NCI-H82 treated with DMSO at 0.1 percent for 48 hours (cell line): ENCODE data around the gene ARL10.

Experiments used
- DNase-seq: peaks from one replicate; lab custom pipeline; 2025; ENCODE audit not compliant: unreplicated experiment; lab: John Stamatoyannopoulos, UW

ARL10 gene

DNA sequence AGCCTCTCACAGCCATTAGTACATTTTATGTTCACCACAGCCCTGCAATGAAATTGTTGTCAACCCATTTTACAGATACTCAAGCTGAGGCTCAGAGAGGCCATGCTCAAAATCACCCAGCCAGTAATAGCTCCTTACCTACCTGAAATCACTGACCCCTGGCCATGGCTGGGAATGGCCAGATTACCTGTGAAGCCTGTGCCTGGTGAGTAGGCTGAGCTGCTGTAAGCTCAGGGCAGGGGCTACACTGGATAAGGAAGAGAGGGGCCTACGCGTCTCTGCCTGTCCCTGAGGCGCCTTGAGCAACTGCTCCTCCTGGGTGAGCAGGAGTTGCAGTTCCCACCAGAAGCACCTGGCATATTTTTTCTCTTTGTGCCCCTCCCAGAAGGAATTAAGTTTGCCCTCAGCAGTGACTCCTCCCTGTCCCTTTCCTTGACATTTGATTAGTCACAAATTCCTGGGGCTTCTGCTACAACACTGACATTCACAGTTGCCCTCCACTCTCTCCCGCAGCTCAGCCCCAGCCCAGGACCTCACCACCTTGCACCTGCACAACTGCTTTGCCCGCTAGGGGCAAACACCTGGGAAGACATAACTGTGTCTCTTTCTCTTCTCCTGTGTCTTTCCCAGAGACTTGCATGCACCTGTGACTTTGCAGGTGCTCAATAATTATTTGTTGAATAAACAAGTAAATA lies 45.3 kb downstream of the ARL10 start:
- DNase-seq: no peak

DNA sequence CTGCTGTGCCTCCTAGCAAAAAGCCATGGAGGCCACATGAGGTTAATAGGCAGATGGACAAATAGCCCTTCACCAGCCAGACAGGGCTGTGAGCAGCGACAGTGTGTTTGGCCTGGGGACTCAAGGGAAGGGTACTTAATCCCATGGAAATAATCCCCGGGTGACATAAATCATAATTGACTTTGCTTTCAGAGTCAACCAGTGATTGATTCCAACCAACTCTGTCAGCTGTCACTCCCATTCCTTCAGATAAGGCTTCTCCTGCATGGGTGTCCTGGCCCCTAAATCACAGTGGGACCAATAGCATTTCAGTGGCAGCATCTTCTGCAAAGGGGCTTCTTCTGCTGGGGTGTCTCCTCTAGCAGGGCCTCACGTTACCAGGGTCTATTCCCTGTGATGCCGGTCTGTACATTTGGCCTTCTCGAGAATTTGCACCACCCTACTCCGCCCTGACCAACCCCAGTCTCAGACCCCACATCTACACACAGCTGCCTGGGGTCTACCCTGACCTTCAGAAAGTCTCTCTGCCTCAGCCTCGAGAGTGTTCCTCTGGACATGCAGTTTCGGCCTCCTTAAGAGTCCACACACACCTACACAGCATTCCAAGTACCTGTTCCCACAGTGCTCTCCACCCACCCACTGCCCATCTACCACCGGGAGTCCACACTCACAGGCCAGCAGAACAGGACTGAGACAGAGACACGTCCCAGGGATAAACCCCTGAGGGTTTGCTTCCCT lies 47.4 kb downstream of the ARL10 start:
- peak; percentile 37 for DNase-seq

DNA sequence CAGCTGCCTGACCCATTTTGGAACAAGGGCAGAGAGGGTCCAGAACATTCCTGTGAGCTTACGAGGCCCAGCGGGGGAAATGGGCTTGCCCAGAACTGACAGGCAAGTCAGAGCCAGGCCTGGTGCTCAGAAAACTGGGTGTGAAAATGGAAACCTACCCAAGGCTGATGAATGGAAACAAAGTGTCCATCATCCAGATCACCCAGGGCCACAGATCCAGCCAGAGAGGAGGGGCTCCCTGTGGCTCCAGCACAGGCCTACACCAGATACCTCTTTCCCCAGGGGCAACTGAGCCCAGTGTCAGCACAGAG lies 47.9 kb downstream of the ARL10 start:
- no peak for DNase-seq

DNA sequence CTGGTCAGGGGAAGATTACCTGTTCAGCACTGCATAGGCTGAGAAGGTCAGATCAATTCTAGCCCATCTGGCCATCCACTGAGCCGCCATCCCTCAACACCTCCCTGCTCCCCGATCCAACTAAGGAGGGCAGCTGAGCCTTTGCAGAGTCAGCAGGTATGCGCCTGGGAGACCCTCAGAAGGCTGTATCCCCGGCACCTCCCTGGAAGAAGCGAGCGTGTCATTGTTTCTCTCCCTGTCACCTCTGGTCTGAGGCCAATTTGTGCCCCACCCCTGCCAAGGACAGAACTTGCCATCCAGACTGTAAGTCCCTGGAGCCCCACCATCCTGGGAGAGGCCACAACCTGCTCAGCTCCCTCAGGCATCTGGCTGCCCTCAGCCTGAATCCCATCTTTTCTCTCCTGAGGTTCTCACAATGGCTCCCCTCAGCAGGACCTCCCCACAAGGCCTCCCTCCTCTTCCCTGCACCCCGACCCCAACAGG lies 48.5 kb downstream of the ARL10 start:
- no peak for DNase-seq

DNA sequence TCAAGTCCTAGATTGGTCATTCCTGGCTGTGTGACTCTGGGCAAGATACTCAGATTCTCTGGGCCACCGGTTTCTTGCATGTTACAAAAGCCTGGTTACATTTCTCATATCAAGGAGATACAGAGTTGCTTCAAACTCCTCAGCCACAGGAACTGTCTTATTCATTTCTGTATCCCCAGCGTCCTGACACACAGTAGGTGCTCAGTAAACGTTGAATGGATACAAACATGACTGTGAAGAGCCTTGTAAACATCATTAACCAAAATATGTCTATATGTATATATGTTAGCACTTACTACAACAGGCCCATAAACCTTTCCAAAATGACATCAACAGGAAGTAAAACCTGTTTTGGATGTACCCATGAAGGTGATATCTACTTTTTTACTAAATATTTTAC lies 49.4 kb downstream of the ARL10 start:
- DNase-seq: no peak

DNA sequence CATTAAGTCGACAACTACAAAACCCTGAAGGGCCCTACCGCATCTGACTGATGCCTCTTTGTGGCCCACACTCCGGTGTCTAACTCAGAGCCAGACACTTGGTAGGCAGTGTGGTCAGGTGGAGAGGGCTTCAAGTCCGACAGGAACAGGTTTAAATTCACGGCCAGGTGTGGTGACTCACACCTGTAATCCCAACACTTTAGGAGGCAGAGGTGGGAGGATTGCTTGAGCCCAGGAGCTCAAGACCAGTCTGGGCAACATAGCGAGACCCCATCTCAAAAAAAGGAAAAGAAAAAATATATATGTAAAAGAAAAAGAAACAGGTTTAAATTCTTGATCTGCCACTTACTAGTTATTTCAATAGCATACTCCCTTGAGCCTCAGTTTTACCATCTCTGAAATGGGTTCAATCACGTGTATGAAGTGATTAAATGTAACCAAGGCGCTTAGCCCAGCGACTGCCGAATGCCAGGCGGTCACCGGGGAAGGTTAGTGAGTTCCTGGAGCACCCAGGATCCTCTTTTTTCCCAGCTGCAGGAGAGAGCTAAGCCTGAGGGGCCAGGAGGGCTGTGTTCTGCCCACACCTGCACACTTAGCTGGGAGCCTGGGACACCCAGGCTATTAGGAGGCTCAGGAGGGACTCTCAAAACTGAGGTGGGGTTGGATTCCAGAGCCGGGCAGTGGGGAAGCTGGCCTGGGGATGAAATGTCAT lies 50.1 kb downstream of the ARL10 start:
- DNase-seq: no peak

DNA sequence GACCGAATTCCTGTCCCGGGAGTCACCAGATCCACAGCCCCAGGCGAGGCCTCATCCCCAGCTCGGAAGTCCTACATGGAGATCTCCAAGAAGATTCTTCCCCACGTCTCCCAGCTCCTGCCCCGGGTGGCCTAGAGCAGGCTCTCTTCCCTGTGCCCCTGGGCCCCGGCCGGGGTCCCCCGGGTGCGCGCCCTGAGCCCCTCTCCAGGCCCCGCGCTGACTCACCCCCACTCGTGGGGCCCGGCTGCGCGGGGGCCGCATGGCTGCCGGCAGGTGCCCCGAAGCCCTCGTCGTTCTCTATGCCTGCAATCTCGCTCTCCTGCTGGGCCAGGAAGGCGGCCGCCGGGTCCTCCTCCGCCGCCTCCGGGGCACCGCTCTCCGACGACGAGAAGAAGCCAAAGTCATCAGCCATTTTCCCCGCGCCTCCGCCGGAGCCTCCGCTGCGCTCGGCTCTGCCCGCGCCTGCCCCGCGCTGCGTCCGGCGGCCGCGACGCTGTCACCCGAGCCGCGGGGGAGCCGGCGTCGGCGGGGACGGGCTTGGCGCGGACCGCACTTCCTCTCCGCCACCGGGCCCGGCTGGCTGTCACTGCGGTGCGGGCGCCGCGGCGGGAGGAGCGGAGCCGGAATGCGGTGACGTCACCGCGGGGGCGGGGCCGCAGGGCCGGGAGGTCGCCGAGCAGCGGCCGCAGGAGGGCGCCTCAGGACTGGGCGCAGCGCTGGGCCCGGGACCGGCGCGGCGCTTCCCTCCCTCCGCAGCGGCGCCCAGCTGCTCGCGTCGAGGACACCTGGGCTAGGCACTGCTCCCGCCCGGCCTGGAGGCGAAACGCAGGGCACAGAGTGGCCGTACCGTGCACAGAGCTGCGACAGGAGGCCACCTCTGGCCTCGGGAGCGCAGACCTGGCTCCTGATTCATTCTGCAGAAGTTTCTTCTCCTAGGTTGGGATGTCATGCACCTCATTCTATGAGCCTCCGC lies 51.0 kb downstream of the ARL10 start, which contains the start of gene CLTB:
Gene CLTB (minus strand): TSS at position 588 of the 973 bp plus-strand sequence. CDS start 176 bp downstream, at position 412.
- DNase-seq: peak; percentile 15

DNA sequence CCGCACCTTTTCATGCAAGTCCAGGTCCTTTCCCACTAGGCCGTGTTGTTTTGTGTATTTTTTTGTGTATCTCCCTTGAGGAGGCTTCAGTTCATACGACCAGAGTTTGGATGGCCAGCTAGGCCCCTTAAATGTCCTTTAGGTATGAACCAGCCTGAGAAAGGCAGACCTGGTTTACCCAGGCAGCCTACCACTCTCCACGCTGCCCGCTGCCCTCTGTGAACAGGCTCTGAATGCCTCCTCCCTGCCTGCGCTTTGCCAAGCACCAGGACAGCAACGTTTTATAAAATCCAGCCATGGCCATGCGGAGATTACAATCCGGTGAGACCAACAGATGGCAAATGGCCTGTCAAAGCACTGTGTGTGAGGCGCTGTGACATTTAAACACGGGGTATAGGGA lies 51.7 kb downstream of the ARL10 start:
- no peak for DNase-seq

DNA sequence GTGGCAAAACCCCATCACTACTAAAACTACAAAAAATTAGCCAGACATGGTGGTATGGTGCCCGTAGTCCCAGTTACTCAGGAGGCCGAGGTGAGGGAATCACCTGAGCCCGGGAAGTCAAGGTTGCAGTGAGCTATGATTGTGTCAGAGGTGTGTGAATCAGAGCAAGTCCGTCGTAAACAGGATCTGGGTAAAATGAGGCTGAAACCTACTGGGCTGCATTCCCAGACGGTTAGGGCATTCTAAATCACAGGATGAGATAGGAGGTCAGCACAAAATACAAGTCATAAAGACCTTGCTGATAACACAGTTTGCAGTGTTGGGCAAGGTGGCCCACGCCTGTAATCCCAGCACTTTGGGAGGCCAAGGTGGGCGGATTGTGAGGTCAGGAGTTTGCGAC lies 53.0 kb downstream of the ARL10 start:
- no peak for DNase-seq

DNA sequence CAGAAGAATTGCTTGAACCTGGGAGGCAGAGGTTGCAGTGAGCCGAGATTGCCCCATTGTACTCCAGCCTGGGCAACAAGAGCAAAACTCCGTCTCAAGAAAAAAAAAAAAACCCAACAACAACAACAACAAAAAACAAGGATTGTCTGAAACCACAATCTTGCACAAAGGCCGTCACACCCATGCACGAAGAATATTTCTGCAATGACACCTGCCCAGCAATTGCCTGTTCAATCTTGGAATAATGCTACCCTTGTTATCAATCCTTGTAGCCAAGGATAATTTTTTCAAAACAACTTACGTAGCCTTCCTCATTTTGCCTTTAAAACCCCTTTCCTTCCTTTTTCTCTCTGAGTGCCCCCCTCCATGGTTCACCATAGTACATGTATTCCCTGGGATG lies 54.8 kb downstream of the ARL10 start:
- no peak for DNase-seq

DNA sequence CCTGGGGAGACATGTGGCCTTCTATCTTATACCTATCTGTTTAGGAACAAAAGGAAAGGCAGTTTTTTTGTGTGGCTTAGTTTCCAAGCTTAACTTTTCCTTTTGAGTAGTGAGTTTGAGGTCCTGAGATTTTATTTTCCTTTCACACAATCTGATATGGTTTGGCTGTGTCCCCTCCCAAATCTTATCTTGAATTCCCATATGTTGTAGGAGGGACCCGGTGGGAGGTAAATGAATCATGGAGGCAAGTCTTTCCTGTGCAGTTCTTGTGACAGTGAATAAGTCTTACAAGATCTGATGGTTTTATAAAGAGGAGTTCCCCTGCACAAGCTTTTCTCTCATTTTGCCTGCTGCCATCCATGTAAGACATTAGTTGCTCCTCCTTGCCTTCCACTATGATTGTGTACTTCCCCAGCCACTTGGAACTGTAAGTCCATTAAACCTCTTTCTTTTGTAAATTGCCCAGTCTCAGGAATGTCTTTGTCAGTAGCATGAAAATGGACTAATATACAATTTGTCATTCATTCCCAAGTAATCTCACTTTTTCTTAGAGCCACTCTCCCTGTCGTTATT lies 55.8 kb downstream of the ARL10 start:
- DNase-seq: no peak

DNA sequence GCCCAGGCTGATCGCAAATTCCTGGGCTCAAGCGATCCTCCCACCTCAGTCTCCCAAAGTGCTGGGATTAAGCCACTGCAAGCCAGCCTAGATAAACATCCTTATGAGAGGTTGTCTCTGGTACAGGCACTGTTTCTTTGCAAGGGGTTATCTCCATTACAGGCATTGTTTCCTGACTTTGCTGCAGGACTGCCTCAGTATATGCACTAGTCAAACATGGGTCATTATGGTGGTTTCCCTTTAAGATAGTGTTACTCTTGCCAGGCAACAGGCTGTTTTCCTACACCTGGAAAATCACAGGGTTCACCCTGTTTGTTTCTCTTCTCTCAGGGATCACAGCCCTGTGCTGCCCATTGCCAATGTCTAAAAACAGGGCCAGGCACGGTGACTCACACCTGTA lies 58.9 kb downstream of the ARL10 start:
- DNase-seq: no peak

DNA sequence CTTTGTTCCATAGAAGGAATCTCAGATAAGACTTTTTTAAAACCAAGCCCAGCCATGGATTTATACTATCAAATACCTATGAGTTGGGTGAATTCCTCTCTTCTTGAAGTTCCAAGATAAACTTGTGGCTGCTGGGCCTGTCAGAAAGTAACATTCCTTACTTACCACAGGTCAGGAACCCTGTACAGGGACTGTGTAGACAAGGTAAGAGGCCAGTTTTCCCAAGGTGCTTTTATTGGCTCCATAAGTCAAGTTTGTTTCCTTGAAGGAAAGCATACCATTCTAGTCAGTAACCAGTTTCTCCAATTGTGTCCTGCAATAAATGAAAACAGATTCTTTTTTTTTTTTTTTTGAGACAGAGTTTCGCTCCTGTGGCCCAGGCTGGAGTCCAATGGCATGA lies 59.9 kb downstream of the ARL10 start:
- no peak for DNase-seq

DNA sequence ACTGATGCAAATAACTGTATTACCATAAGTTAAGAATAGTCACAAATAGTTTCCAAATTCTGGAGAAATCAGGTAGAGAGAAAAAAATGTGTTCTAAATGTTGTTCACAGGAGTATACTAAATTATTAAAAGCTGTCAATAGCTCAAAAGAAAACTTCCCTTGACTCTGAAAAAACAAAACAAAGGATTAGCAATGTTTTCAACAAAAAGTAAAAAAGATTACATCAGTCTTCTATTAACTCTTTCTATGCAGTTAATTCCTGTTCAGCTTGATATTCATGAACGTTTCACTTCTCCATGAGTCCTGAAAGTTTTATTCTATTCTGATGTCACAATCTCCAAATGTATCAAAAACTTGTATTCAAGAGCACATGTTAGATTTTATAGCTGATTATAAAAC lies 60.5 kb downstream of the ARL10 start:
- no peak for DNase-seq

DNA sequence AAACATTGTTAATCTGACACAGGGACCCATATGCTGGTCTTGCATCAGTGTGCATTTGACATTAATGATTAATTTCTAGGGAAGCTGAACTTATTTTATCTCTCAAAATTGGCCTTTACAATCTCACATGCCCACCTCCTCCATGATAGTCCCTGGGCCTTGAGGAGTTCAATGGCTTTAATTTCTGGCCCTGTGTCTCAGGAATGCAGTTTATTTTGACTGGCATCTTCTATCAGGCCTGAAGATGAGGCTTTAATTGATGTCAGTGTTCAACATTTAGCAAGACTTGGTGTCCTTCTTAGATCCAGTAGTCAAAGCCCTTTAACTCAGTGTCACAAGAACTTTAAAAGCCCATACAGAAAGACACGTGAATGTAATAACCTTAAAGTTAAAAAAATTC lies 61.6 kb downstream of the ARL10 start:
- DNase-seq: no peak

DNA sequence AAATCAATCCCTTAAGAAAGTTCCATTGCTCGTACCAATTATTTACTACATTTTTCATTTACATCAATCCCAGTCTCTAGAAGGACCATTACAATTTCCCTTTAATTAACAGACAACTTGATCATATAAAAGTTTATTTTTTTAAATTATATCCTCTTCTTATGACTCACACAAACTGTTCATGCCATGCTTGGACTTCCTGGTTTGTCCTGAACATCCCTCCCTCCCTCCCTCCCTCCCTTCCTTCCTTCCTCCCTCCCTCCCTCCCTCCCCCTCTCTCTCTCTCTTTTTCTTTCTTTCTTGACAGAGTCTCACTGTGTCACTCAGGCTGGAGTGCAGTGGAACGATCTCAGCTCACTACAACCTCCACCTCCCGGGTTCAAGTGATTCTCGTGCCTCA lies 62.7 kb downstream of the ARL10 start:
- DNase-seq: no peak

DNA sequence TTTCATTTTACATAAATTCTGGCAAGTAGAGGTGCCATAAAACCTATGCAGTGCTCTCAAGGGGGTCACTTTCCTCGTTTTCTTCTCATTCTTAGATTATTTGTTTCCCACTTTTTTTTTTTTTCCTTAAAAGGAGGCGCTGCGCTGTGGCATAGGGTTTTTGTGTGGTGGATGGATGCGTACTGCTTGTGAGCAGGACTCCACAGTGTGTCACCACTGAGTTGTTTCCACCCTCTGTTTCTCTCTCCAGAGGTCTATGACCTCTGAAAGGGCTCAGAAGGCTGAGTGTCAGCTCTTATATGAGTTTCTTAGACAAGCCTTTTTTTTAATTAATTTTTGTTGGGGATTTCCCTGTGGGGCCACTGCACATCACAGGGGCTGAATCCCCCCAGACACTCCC lies 64.7 kb downstream of the ARL10 start:
- no peak for DNase-seq
